Left lung (tissue), 10 donors: Measurements from ENCODE around the gene DNM1. TPM values are rescaled to one million over a fixed set of nuclear protein-coding genes. Genes with fewer than 3 reads are reported as not detected.

Source experiments
- ATAC-seq: fragments of 200-7000 bp; cut with Tn5 transposase; one replicate; pipeline ENCODE4 v1.9.1; 2020; ENCODE audit warnings: moderate library complexity
- DNase-seq, 4 donors: peaks; one replicate each; pipeline ENCODE4 v3.0.0-alpha.2; 2013 to 2020
- H3K27ac ChIP-seq, 2 donors: fragments of 200-600 bp; sonication (generic) in 1 of 2; one replicate each; pipeline versions ENCODE4 v1.5.0 to v1.8.0; 2020 to 2021
- H3K27me3 ChIP-seq, 2 donors: fragments of 200-600 bp; sonication (generic) in 1 of 2; one replicate each; pipeline versions ENCODE4 v1.5.0 to v1.8.0; 2020 to 2021
- H3K36me3 ChIP-seq, 2 donors: fragments of 200-600 bp; sonication (generic) in 1 of 2; one replicate each; pipeline versions ENCODE4 v1.5.0 to v1.8.0; 2020 to 2021
- H3K4me1 ChIP-seq, 2 donors: fragments of 200-600 bp; one replicate each; pipeline ENCODE4 v1.8.0; 2021
- H3K4me3 ChIP-seq, 2 donors: fragments of 200-600 bp; sonication (generic) in 1 of 2; one replicate each; pipeline versions ENCODE4 v1.5.0 to v1.8.0; 2020 to 2021; ENCODE audit warnings: mild to moderate bottlenecking in 1 of 2
- H3K9me3 ChIP-seq, 2 donors: fragments of 200-600 bp; sonication (generic) in 1 of 2; one replicate each; pipeline versions ENCODE4 v1.5.0 to v1.8.0; 2020 to 2021
- intact Hi-C, 2 donors: fragments of 100-400 bp; cut with DNase I; formaldehyde crosslinking; loops; one replicate each; pipeline versions ENCODE4 v1.11.2 to v1.14.2; 2022
- polyA plus RNA-seq, 6 donors: library from polyadenylated mRNA; unstranded; fragments of 120-200 nt; gene quantifications; one replicate each; pipeline ENCODE4 v1.2.1, GENCODE V29; 2013; ENCODE audit not compliant: insufficient read length in 6 of 6
- total RNA-seq, 2 donors: library from RNA; stranded (reverse); fragmentation: NEBNext Ultra II Directional; extraction: Animal tissue kit (Norgen Biotek cat#: 25700); gene quantifications; one replicate each; pipeline ENCODE4 v1.2.1, GENCODE V29; 2021
- TF ChIP-seq, protein P1 (sequence below), 2 donors: fragments of 200-600 bp; sonication (generic) in 1 of 2; IDR thresholded peaks; one replicate each; pipeline versions ENCODE4 v1.5.0 to v1.8.0; 2021; ENCODE audit warnings: antibody characterized with exemption in 2 of 2
- donor health status: DM: no; HTN: yes; CAD: no.
- donor health status: DM: no; HTN: no; CAD: no.

DNM1 gene
- total and polyA plus RNA-seq, 8 donors = 9.0 to 90.0 (median 62.2) TPM

DNA sequence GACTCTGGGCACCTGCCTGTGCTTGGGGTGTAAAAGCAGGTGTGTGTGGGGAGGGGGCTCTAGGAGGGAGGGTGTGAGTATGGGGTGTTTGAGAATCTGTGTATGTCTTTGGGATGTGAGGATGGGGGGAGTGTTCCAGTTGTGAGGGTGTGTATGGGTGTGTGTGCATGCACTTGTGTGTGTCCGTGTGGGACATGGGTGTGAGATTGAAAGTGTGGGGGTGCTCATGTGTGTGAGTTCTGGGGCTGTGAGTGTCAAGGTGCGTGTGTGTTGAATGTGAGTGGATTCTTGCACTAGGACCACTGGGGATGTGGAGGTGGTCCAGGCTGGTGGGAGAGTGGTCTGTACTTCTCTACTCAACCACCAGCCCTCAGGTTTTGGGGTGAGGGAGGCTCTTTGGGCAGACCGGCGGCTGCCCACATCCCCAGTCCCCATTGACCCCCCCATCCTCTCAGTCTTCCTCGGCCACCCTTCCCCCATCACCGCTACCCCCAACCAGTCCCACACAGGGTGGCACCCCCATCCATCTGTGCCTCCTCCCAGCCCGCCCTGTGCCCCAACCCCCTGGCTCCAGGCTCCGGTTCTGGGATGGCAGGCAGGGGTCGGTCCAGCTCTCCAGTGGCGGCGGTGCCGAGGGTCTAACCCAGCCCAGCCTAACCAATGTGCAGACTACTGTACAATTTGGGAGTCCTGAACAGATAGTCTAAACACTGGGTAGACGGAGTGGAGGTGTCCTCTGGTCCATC, 41.1 kb downstream of the DNM1 start:
- H3K27me3 ChIP-seq = peaks cover 0 to 9% of the 10 kb centered on the region in 2 donors
- ATAC-seq (peak; percentile 3), DNase-seq (peak in 1 of 4 donors; percentile 17)
- H3K9me3 ChIP-seq = no peaks in the 10 kb centered on the region
- H3K27ac ChIP-seq = peak overlapping the region in 1 of 2 donors; percentile 78
- H3K4me1 ChIP-seq = peaks cover 11 to 19% of the 10 kb centered on the region in 2 donors
- peak overlapping the region; percentile 16 to 22 for H3K4me3 ChIP-seq
- H3K36me3 ChIP-seq = no peaks in the 10 kb centered on the region
- TF ChIP-seq, protein P1, sequence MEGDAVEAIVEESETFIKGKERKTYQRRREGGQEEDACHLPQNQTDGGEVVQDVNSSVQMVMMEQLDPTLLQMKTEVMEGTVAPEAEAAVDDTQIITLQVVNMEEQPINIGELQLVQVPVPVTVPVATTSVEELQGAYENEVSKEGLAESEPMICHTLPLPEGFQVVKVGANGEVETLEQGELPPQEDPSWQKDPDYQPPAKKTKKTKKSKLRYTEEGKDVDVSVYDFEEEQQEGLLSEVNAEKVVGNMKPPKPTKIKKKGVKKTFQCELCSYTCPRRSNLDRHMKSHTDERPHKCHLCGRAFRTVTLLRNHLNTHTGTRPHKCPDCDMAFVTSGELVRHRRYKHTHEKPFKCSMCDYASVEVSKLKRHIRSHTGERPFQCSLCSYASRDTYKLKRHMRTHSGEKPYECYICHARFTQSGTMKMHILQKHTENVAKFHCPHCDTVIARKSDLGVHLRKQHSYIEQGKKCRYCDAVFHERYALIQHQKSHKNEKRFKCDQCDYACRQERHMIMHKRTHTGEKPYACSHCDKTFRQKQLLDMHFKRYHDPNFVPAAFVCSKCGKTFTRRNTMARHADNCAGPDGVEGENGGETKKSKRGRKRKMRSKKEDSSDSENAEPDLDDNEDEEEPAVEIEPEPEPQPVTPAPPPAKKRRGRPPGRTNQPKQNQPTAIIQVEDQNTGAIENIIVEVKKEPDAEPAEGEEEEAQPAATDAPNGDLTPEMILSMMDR (IDR thresholded peaks at IDR 0.05) = no peak
- intact Hi-C loops = no loop called here

DNA sequence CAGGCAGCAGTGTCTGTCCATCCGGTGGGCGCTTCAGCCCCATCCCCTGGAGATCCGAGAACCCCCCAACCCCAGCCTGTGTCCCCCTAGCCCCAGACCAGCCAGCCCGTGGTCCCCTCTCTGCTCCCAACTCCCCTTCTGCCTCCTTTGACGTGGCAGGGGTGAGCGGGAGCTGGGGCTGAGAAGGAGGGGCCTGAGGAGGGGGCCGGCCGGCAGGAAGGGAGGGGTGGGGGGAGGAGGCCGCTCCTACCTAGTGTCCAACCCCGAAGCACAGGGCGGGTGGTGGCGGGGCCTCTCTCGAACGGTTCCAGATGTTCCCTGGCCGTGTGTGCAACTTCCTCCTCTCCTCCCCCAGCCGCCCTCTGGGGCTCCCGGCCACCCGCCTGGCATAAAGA, 41.7 kb downstream of the DNM1 start:
- Histone ChIP-seq H3K36me3 (no peaks in the 10 kb centered on the region), H3K9me3 (no peaks in the 10 kb centered on the region), H3K27me3 (peaks cover 0 to 9% of the 10 kb centered on the region in 2 donors), H3K4me3 (peak overlapping the region; percentile 16 to 22), H3K4me1 (peaks cover 11 to 21% of the 10 kb centered on the region in 2 donors), H3K27ac (peak overlapping the region in 1 of 2 donors; percentile 78)
- ATAC-seq (peak; percentile 67), DNase-seq (peak; percentile 84 to 96 (median 90))
- TF ChIP-seq, protein P1 (IDR thresholded peaks at IDR 0.05) = no peak
- intact Hi-C loops = no loop called here

DNA sequence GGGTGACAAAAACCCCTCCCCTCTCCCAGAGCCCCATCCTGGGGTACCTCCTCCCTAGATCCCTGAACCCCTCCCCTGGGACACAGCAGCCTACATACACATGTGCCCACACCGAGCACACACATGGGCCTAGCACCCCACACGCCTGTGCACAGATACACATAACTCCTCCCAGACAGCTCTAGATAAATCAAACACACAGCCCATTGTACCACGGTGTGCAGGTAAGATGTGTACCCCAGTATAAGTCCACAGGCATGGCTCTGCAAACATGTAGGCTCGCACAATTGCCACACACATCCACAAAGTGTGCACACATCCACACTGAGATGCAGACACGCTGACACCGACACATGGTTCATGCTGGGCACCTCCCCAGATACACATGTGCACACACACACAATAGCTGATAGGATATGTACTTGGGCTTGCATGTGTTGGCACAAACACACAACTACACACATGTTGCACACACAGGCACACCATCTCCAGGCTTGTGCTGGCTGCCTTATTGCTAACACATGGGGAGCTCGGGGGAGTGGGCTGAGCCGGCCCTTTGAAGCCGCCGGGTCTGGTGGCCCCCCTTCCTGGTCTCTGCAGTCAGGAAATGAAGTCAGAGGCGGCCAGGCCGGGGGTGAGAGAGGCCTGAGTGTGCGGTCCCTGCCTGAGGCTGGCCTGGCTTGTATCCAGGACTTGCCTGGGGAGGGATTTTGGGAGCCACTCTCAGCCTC, 42.4 kb downstream of the DNM1 start:
- DNase-seq (peak in 3 of 4 donors; percentile 55 to 88 (median 63)), ATAC-seq (no peak)
- peaks cover 0 to 10% of the 10 kb centered on the region in 2 donors for H3K27me3 ChIP-seq
- H3K4me3 ChIP-seq = no peak overlapping the region
- peaks cover 11 to 28% of the 10 kb centered on the region in 2 donors for H3K4me1 ChIP-seq
- H3K36me3 ChIP-seq = no peaks in the 10 kb centered on the region
- intact Hi-C loops = no loop called here
- TF ChIP-seq, protein P1 (IDR thresholded peaks at IDR 0.05) = no peak
- H3K9me3 ChIP-seq = no peaks in the 10 kb centered on the region
- H3K27ac ChIP-seq = peak overlapping the region in 1 of 2 donors; percentile 59

DNA sequence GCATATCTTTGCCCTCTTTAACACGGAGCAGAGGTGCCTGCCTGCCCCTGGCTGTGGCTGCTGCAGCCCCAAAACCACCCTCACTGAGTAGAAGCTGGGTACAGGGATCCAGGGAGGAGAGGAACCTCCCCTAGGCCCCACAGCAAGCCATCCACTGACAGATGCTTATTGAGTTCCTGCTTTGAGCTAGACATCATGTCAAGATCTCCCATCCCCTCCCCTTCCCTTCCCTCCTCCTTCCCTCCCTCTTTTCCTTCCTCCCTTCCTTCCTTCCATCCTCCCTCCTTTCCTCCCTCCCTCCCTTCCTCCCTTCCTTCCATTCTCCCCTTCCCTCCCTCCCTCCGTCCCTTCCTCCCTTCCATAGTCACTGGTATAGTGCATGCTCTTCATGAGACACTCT, 43.3 kb downstream of the DNM1 start:
- TF ChIP-seq, protein P1 (IDR thresholded peaks at IDR 0.05) = no peak
- Histone ChIP-seq H3K4me1 (peaks cover 18 to 37% of the 10 kb centered on the region in 2 donors), H3K4me3 (no peak overlapping the region), H3K27ac (no peak overlapping the region), H3K27me3 (peaks cover 0 to 19% of the 10 kb centered on the region in 2 donors), H3K9me3 (no peaks in the 10 kb centered on the region), H3K36me3 (no peaks in the 10 kb centered on the region)
- no peak for DNase-seq
- intact Hi-C loops = no loop called here
- ATAC-seq = no peak

DNA sequence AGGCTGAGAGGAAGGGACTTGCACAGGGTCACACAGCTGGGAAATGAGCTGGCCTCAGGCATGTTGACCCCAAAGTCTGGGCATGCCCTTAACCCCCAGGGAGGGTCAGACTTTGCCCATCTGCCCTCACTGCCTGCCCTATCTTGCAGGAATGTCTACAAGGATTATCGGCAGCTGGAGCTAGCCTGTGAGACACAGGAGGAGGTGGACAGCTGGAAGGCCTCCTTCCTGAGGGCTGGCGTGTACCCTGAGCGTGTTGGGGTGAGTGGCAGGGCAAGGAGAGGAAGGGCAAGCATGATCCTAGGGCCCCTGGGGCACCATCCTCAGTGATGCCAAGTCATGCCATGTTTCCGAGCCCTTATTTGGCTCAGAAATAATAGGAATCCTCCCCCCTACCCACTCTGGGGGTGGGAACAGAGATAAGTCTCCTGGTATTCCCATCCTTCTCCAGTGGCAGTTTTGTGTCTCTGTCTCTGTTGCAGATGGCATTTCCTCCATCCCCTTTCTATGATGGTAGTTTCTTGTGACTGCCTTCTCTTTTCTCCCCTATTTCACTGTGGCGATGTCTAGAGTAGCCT, 44.1 kb downstream of the DNM1 start:
- ATAC-seq (no peak), DNase-seq (no peak)
- Histone ChIP-seq H3K27me3 (peaks cover 0 to 24% of the 10 kb centered on the region in 2 donors), H3K36me3 (no peaks in the 10 kb centered on the region), H3K27ac (no peak overlapping the region), H3K4me1 (peaks cover 20 to 38% of the 10 kb centered on the region in 2 donors), H3K4me3 (no peak overlapping the region), H3K9me3 (no peaks in the 10 kb centered on the region)
- TF ChIP-seq, protein P1 (IDR thresholded peaks at IDR 0.05) = no peak
- intact Hi-C loops = no loop called here
